ENCODE results near the gene SCFD2. TPM values are rescaled to one million over a fixed set of nuclear protein-coding genes. Genes with fewer than 3 reads are reported as not detected.

The SCFD2 gene
- total and polyA plus RNA-seq, 7 donors: 5.8 to 13.3 (median 11.2) TPM

- WGBS, 3 donors: 89 to 94% (median 91%) methylated on average over 4 of the region's 4 CpGs
Observed at GRCh38 chr4:52904421-52904820, 461.4 kb downstream of the SCFD2 start.

GRCh38 chr4:52903273-52903672 lies 462.6 kb downstream of the SCFD2 start:
- Histone ChIP-seq H3K4me3 (no peak overlapping the region), H3K27me3 (ENCODE audit: insufficient read depth in 3 of 3, low read length in 2 of 3) (no peaks in the 10 kb centered on the region), H3K4me1 (no peaks in the 10 kb centered on the region), H3K27ac (no peak overlapping the region), H3K36me3 (ENCODE audit: insufficient read depth in 1 of 2, low read depth in 1 of 2) (no peaks in the 10 kb centered on the region), H3K9me3 (no peaks in the 10 kb centered on the region)
- intact Hi-C loops (cut with DNase I): no loop called here
- no peak for TF ChIP-seq CTCF (IDR thresholded peaks at IDR 0.05)
- DNase-seq: no peak
- 97 to 99% (median 97%) methylated on average over 4 of the region's 4 CpGs for WGBS, 3 donors
- ATAC-seq: no peak

More at GRCh38 chr4:52904421-52904820, 461.4 kb downstream of the SCFD2 start:
- Histone ChIP-seq H3K27ac (no peak overlapping the region), H3K4me3 (no peak overlapping the region), H3K9me3 (no peaks in the 10 kb centered on the region), H3K36me3 (ENCODE audit: insufficient read depth in 1 of 2, low read depth in 1 of 2) (no peaks in the 10 kb centered on the region), H3K4me1 (no peaks in the 10 kb centered on the region), H3K27me3 (ENCODE audit: insufficient read depth in 3 of 3, low read length in 2 of 3) (no peaks in the 10 kb centered on the region)
- TF ChIP-seq CTCF (IDR thresholded peaks at IDR 0.05): no peak
- intact Hi-C loops (cut with DNase I): no loop called here
- no peak for DNase-seq
- ATAC-seq: no peak

GRCh38 chr4:52894443-52894842 lies 471.4 kb downstream of the SCFD2 start:
- Histone ChIP-seq H3K4me3 (no peak overlapping the region), H3K36me3 (ENCODE audit: insufficient read depth in 1 of 2, low read depth in 1 of 2) (no peaks in the 10 kb centered on the region), H3K27me3 (ENCODE audit: insufficient read depth in 3 of 3, low read length in 2 of 3) (no peaks in the 10 kb centered on the region), H3K4me1 (no peaks in the 10 kb centered on the region), H3K9me3 (no peaks in the 10 kb centered on the region), H3K27ac (no peak overlapping the region)
- intact Hi-C loops (cut with DNase I): no loop called here
- TF ChIP-seq CTCF (IDR thresholded peaks at IDR 0.05): no peak
- DNase-seq (no peak), ATAC-seq (no peak)
- 81 to 92% (median 88%) methylated on average over 1 of the region's 1 CpG for WGBS, 3 donors

- H3K4me1 ChIP-seq: no peaks in the 10 kb centered on the region
- 88 to 96% (median 91%) methylated on average over 3 of the region's 3 CpGs for WGBS, 3 donors
- no peaks in the 10 kb centered on the region for H3K27me3 ChIP-seq (ENCODE audit: insufficient read depth in 3 of 3, low read length in 2 of 3)
- ATAC-seq: no peak
- H3K27ac ChIP-seq: no peak overlapping the region
- no peak for TF ChIP-seq CTCF (IDR thresholded peaks at IDR 0.05)
- no peak overlapping the region for H3K4me3 ChIP-seq
- intact Hi-C loops (cut with DNase I): no loop called here
- H3K36me3 ChIP-seq (ENCODE audit: insufficient read depth in 1 of 2, low read depth in 1 of 2): no peaks in the 10 kb centered on the region
- DNase-seq: no peak
- H3K9me3 ChIP-seq: no peaks in the 10 kb centered on the region
Observed at GRCh38 chr4:52892880-52893279, 473.0 kb downstream of the SCFD2 start.

- no peak for DNase-seq
- no peak for TF ChIP-seq CTCF (IDR thresholded peaks at IDR 0.05)
- Histone ChIP-seq H3K4me3 (no peak overlapping the region), H3K27me3 (ENCODE audit: insufficient read depth in 3 of 3, low read length in 2 of 3) (no peaks in the 10 kb centered on the region), H3K36me3 (ENCODE audit: insufficient read depth in 1 of 2, low read depth in 1 of 2) (no peaks in the 10 kb centered on the region), H3K9me3 (no peaks in the 10 kb centered on the region), H3K27ac (no peak overlapping the region), H3K4me1 (no peaks in the 10 kb centered on the region)
- ATAC-seq: no peak
- WGBS, 3 donors: 71 to 74% (median 73%) methylated on average over 1 of the region's 1 CpG
- intact Hi-C loops (cut with DNase I): no loop called here
Observed at GRCh38 chr4:52891743-52892142, 474.1 kb downstream of the SCFD2 start.
